Right kidney (tissue), 9 donors: ENCODE measurements around the gene PLEKHO2.
"Not testable (repeated sequence)": the region's sequence is repeated elsewhere in the genome, so short reads cannot be mapped to it uniquely, and the experiment has no call there.

Experiments used
- DNase-seq: peaks from one replicate; pipeline ENCODE4 v3.0.0-alpha.2; 2016
- long read RNA-seq, 8 donors: transcript quantifications; one replicate each; lab custom pipeline, GENCODE V29; 2026

The PLEKHO2 gene, protein sequence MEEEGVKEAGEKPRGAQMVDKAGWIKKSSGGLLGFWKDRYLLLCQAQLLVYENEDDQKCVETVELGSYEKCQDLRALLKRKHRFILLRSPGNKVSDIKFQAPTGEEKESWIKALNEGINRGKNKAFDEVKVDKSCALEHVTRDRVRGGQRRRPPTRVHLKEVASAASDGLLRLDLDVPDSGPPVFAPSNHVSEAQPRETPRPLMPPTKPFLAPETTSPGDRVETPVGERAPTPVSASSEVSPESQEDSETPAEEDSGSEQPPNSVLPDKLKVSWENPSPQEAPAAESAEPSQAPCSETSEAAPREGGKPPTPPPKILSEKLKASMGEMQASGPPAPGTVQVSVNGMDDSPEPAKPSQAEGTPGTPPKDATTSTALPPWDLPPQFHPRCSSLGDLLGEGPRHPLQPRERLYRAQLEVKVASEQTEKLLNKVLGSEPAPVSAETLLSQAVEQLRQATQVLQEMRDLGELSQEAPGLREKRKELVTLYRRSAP
- long read RNA-seq, donor 1, partial matches to known transcripts, result 7 of 8 reads
- long read RNA-seq, donor 1, other reads (novel, unspliced or antisense), result 0 of 8 reads
- long read RNA-seq, donor 2, partial matches to known transcripts, result 0 of 2 reads
- long read RNA-seq, donor 2, other reads (novel, unspliced or antisense), result 0 of 2 reads
- long read RNA-seq, donor 3, partial matches to known transcripts, result 0 of 2 reads
- long read RNA-seq, donor 3, other reads (novel, unspliced or antisense), result 0 of 2 reads
- long read RNA-seq, donor 4, transcript PLEKHO2-201 (6 exons, 3,720 nt), result major isoform, 5 of 5 reads
- long read RNA-seq, donor 4, partial matches to known transcripts, result 0 of 5 reads
- long read RNA-seq, donor 4, other reads (novel, unspliced or antisense), result 0 of 5 reads
- long read RNA-seq, donor 5, partial matches to known transcripts, result 0 of 4 reads
- long read RNA-seq, donor 5, other reads (novel, unspliced or antisense), result 0 of 4 reads
- long read RNA-seq, donor 6, partial matches to known transcripts, result 0 of 2 reads
- long read RNA-seq, donor 6, other reads (novel, unspliced or antisense), result 0 of 2 reads
- long read RNA-seq, donor 7, result 0 reads
- long read RNA-seq, donor 8, partial matches to known transcripts, result 0 of 4 reads
- long read RNA-seq, donor 8, other reads (novel, unspliced or antisense), result 0 of 4 reads

DNA sequence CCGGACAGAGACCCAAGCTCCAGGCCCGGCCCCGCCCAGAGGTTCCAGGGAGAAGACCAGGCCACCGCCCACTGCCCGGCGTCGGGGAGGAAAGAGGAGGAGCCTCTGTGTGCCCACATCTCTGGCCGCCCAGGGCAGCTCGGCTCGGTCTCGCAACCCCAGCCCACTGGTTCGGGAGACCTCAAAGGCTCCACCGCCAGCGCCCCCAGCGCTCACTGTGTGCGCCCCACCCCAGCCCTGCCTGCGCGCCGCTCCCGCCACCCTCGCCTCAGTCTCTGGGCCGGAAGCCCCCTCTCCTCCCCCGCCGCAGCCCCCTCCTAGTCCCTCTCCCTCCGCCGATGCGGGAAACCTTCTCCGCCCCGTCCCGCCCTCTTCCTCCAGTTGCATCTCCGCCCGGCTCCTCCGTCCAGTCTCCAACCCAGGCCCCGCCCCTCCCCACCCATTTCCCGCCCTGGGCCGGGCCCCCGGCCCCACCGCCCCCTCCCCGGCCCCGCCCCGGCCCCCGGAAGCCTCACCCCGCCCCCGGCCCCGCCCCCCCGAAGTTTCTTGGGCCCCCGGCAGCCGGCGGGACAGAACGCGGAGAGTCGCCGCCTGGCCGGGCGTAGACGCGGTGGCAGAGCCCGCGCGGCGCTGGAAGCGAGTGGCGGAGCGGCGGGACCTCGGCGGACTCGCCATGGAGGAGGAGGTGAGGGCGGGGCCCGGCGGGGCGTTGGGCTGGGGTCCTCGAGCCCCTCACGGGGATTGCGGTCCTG is at the start of gene PLEKHO2:
TSS of gene PLEKHO2 (plus strand) at position 572 of the 752 bp plus-strand sequence. CDS start at position 674, 102 bp downstream.
- DNase-seq, result no peak

DNA sequence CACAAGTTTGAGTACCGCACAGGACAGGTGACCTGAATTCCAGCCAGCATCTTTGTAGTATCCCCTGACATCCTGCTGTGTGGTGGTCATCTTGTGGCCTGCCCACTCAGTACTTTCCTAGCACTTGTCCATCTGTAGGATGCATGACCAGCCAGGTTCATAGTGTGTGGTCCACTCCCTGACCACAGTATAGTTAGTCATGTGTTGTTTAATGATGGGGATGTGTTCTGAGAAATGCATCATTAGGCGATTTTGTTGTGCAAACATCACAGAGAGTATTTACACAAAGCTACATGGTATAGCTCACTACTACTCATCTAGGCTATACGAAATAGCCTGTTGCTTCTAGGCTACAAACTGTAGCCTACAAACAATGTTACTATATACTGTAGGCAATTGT is 49.4 kb upstream of the PLEKHO2 start:
- DNase-seq, result no peak

DNA sequence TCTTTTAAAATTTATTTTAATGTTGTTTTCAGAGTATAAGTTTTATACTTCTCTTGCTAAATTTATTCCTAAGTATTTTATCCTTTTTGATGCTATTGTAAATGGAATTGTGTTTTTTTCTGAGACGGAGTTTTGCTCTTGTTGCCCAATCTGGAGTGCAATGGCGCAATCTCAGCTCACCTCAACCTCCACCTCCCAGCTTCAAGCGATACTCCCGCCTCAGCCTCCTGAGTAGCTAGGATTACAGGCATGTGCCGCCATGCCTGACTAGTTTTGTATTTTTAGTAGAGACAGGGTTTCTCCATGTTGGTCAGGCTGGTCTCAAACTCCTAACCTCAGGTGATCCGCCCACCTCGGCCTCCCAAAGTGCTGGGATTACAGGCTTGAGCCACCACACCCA is 46.4 kb upstream of the PLEKHO2 start:
- not testable (repeated sequence) for DNase-seq

DNA sequence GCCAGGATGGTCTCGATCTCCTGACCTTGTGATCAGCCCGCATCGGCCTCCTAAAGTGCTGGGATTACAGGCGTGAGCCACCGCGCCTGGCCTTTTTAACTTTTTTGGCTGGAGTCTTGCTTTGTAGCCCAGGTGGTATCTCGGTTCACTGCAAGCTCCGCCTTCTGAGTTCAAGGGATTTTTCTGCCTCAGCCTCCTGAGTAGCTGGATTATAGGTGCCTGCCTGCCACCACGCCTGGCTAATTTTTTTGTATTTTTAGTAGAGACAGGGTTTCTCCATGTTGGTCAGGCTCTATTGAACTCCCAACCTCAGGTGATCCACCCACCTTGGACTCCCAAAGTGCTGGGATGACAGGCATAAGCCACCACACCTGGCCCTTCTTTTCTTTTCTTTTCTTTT is 45.8 kb upstream of the PLEKHO2 start:
- DNase-seq, result not testable (repeated sequence)

DNA sequence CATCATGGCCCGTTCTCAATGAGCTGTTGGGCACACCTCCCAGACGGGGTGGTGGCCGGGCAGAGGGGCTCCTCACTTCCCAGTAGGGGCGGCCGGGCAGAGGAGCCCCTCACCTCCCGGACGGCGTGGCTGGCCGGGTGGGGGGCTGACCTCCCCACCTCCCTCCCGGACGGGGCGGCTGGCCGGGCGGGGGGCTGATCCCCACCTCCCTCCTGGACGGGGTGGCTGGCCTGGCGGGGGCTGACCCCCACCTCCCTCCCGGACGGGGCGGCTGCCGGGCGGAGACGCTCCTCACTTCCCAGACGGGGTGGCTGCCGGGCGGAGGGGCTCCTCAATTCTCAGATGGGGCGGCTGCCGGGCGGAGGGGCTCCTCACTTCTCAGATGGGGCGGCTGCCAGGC is 42.8 kb upstream of the PLEKHO2 start:
- DNase-seq, result not testable (repeated sequence)

DNA sequence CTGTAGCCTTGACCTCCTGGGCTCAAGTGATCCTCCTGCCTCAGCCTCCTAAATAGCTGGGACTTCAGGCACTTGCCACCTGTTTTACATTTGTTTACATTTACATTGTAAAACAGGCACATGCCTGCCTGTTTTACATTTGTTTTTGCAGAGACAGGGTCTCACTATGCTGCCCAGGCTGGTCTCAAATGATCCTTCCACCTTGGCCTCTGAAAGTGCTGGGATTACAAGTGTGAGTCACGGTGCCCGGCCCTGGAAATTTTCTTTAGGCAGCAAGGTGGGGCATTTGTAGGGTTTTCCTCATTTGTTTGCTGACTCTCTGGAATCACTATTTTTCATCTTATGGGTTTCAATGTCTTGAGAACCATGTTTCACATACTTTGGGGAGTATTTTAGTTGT is 41.2 kb upstream of the PLEKHO2 start:
- no peak for DNase-seq

DNA sequence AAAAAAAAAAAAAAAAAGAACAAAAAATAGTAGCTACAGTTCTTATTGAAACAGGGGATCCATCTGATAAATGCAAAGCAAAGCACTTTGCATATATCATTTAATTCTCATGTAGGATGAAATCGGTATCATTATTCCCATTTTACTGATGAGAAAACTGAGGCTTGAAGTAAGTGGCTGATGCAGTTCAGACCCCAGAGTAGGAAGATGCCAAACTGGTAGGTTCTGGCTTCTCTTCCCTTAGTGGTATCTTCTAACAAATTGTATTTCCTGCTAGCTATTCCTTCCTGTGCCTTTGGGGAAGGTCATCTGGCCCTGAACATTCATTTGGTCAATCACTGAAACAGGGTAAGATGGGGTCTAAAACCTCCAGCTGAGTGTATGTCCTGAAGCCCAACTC is 38.2 kb upstream of the PLEKHO2 start:
- DNase-seq, result no peak

DNA sequence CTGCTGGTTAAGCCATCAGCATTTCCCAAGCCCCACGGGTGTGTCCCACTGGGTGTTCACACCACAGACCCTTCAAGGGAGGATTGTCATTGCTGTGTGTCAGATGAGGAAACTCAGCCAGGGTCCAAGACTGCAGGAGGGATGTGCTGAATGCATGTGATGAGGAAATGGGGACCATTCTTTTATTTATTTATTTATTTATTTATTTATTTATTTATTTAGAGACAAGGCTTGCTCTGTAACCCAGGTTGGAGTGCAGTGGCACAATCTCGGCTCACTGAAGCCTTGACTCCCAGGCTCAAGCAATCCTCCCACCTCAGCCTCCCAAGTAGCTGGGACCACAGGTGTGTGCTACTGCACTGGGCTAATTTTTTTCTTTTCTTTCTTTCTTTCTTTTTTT is 37.1 kb upstream of the PLEKHO2 start:
- DNase-seq, result no peak

DNA sequence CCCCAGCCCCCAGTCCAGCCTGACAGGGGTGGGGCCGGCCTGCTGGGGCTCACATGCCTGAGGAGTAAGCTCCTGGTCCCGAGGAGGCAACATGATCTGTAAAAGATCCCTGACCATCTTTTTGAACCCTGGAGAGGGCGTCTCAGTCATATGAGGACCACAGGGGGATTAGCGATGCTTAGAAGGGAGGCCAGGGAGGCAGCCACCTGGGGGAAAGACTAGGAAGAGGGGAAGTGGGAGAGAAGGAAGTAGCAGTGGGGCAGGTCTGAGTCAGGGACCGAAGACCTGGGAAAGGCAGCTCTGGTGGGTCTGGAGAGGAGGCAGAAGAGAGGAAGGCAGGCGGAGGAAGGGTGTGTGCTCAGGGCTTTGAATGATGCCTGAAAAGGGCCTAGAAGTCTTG is 35.2 kb upstream of the PLEKHO2 start:
- DNase-seq, result no peak

DNA sequence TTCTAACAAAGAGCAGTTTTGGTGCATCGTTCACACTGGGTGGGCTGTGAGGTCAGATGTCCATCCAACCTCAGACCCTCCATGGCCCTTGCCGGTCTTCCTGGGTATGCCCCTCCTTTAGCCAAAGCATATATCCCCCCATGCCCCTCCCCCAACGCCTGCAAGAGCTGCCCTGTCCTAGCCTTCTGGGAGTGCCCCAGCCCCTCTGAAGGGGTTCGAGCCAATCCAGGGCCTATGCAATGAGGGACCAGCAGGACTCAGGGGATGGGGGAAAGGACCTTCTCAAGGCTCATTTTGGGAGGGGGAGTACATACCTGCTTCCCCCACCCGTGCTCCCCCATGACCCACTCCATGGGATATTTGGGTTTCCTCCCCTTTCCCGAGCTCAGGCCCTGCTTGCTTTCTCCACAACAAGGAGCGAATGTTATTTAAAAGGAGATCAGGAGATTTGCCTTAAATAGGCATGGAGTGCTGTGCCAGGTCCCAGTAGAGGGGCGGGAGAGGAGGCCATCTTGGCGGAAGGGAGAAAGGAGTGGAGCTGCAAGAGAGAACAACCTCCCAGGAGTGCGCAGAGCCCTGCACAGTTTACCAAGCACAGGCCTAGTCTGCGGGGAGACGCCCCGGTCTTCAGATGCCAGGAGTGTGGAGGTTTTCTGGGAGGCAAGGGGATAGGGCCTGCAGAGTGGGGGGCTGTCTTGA is 34.5 kb upstream of the PLEKHO2 start:
- DNase-seq, result no peak

DNA sequence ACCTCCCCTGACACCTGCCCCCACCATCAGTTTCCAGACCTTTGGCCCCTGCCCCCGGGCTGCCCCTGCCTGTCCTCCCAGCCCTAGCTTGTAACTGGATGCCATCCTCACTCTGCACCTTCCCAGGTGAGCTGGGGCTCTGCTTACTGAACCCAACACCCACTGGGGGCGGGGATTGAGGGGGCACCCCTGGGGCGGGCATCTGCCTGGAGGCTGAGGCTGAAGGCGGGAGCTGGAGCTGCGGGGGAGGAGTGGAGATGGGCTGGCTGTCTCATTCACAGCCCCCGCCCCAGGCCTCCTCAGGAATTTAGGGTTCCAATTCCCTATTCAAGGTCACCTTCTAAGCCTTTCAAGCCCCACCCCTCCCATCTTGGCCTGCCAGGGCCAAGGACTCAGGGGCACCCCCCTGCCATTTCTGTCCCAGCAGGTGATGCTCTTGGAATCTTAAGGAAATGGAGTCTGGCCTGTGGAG is 33.9 kb upstream of the PLEKHO2 start:
- no peak for DNase-seq

DNA sequence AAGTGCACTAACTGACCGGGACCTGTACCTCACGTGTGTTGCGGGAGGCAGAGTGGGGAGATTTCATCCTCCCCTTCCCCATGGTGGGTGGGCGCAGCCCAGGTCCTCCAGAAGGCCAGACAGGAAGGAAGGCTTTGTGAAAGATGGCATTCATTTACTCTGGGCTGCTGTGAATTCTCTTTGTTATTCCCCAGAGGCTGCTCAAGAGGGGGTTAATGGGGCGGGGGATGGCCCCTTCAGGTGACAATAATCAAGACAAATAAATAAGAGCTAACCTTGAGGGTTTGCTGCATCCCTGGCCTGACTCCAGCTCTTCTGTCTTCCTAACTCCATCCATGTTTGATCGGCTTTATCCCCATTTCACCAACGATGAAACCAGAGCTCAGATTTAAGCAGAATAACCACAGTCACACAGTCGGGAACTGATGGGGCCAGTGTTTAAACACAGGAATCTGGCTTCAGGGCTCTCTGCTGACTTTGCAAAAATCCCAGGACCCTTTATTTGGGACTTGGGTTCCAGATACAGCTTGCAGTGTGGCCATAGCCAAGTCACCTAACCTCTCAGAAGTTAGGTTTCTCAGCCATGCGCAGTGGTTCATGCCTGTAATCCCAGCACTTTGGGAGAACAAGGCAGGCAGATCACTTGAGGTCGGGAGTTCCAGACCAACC is 32.8 kb upstream of the PLEKHO2 start:
- DNase-seq, result no peak

DNA sequence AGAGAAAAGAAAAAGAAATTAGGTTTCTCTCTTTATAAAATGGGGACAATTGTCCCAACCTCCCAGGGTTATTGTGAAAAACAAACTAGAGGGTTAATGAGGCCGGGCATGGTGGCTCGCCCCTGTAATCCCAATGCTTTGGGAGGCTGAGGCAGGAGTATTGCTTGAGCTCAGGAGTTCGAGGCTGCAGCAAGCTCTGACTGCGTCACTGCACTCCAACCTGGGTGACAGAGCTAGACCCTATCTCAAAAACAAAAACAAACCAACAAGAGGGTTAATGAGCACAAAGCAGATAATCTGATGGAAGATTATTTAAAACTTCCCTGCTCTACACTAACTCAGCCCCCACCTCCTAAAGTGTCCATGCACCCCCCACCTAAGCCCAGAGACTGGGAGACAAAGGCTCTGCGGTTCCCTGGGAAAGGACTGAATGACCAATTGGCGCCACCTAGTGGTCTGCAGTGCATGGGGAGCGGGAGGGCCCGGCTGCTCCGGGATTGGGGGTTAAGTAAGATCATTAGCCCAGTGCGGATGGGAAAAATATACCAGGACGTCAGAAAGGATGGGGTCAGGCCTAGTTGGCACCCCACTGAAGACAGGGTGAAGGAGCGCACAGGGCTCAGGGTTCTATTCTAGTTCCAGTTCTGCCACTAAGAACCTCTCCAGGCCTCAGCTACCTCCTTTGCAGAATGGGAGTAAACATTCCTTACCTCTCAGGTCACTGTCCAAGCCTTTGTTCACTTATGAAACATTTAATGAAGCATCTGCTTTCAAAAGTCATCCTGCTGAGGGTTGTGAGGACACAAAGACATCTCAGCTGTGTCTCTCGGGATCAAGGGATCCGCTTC is 31.8 kb upstream of the PLEKHO2 start:
- peak; percentile 79 for DNase-seq

DNA sequence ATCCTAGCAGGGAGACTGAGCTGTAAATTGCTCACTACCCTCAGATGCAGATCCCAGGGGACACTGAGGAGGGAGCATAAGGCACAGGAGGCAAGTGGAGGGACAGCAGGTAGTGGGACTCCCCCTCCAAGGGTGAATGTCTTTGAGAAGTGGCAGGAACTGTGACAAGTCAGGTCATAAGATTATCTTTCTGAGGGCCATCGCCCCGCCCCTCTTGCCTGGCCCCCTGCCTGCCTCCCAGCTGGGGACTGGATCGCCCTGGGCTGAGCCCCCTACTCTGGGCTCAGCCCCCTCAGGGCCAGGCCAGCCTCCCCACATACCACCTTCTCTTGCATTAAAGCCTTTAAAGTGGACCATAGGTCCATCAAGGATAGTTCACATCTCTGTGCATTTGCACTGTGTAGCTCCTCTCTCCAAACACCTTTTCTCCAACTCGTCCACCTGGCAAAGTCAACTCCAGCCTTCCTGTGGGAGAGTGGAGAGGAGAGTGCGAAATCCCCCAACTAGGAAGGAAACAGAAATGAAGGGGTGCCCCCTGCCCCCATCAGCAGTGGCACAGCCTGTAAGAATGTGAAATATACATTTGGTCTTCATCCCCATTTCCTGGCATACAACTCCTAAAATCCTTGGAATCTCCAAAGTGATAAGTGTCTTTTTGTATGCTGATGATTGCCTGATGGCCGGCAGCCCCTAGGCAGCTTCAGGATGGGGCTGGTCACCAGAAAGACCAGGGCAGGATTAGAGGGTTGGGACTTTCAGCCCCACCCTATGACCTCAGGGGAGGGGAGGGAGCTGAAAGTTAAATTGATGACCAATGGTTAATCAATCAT is 31.0 kb upstream of the PLEKHO2 start:
- no peak for DNase-seq

DNA sequence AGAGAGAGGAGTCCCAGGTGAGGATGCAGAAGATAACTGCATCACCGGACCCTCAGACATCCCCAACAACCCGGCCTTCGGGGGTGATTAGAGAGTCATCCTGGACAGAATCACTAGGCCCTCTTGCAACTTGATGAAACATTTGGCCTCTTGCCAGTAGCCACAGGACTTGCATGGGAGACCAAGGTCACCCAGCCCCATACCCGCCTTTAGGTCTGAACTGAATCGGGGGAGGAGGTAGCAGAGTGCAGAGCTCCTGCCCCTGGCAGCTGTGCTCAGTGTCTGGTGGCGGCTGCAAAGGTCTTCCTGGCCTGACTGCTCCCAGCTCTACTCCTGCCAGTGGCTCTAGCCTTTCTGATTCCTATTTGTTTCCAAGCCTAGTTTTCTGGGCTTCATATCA is 28.6 kb upstream of the PLEKHO2 start:
- no peak for DNase-seq

DNA sequence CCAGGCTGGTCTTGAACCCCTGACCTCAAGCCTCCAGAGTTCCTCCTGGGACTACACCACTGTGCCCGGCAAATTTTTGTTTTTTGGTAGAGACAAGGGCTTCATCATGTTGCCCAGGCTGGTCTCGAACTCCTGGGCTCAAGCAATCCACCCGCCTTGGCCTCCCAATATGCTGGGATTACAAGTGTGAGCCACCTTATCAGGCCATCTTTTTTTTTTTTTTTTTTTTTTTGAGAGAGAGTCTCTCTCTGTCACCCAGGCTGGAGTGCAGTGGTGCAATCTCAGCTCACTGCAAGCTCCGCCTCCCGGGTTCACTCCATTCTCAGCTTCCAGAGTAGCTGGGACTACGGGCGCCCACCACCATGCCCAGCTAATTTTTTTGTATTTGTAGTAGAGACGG is 27.4 kb upstream of the PLEKHO2 start:
- DNase-seq, result not testable (repeated sequence)

DNA sequence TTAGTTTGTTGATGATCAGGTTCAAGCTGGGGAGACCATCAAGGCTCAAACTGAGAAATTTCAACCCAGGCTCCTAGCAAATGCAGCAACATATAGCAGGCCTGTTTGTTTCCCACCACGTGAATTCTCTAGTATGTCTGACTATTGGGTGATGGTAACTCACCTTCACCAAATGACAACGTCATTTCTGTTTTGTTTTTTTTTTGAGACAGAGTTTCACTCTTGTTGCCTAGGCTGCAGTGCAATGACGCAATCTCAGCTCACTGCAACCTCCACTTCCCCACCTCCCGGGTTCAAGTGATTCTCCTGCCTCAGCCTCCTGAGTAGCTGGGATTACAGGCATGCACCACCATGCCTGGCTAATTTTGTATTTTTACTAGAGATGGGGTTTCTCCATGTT is 26.8 kb upstream of the PLEKHO2 start:
- not testable (repeated sequence) for DNase-seq

DNA sequence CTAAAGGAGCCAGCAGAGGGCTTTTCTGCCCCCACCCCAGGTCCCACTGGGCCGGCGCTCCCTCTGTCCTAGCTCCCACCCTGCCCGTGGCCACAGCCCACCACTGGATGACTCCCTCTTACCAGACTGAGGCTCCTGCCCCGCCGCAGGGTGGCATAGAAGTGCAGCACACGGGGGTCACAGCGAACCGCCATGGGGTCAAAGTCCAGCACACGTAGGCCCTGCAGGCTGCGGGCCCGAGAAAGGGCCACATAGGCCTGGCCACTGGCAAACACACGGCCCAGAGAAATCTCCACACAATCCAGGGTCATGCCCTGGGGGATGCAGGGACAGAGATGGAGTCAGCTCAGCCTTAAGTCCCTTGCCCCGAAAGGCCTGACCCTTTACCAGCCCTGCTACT is 25.3 kb upstream of the PLEKHO2 start:
- DNase-seq, result no peak

DNA sequence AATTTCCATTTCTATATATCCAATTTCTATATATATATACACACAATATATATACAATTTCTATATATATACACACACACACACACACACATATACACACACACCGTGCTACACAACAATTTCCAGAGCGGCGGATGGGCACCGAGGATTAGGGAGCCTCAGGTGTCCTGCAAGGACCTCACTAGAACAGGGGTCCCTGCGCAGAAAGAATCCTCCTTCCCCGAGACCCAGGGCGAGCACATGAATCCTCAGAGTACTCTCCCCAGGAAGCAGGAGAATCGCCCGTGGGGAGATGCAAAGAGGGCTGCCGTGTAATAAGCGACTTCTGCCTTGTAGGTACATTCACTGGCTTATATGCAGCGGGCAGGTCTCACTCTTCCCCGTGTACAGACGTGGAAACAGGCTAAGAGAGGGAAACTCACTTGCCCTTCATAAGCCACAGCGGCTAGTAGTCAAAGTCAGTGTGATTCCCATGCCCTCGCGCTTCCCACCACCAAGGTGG is 16.7 kb upstream of the PLEKHO2 start:
- DNase-seq, result peak; percentile 50
